D341Med (cell line): ENCODE results near the gene MILR1.
A peak's percentile ranks its signal among the peaks of the same experiment; 100 is the strongest.
"Not testable (repeated sequence)": the region's sequence is repeated elsewhere in the genome, so short reads cannot be mapped to it uniquely, and the experiment has no call there.

ENCODE experiments used
- DNase-seq: peaks from one replicate; pipeline ENCODE4 v3.0.0; 2012; ENCODE audit warnings: low spot score

MILR1 gene

DNA sequence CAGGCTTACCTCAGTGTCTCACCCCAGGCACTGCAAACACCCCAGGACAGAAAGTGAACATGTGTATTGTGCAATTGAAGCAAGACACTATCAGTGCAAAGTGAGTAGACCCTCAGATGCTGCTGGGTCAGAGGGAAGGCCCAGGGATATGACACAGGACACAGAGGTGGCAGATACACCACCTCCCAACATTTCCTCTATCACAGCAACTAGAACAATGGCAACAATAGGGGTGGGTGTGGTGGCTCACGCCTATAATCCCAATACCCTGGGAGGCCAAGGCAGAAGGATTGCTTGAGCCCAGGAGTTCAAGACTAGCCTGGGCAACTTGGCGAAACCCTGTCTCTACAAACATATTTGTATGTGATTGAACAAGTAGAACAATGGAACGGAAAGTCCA, 22.5 kb downstream of the MILR1 start:
- DNase-seq: no peak

- DNase-seq: no peak
Observed at GRCh38 chr17:64472564-64472963, 23.6 kb downstream of the MILR1 start.

GRCh38 chr17:64477849-64478248, 28.9 kb downstream of the MILR1 start:
- no peak for DNase-seq

DNA sequence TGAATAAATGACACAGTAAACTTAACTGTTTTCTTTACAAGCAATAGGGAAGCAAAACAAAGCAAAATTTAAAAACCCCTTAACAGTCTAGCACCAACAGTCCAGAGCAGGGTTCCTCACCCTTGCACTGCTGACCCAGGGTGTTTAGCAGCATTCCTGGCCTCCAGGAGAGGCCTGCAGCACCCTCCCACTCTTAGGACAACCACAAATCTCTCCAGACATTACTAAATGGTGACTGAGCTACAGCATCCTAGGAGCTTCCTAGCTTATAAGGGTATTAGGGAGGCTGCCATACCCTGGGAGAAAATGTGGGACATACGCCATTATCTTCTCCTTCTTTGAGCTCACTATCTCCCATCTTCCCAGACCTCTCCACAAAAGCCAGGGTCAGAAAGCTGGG, 32.0 kb downstream of the MILR1 start:
- no peak for DNase-seq

DNA sequence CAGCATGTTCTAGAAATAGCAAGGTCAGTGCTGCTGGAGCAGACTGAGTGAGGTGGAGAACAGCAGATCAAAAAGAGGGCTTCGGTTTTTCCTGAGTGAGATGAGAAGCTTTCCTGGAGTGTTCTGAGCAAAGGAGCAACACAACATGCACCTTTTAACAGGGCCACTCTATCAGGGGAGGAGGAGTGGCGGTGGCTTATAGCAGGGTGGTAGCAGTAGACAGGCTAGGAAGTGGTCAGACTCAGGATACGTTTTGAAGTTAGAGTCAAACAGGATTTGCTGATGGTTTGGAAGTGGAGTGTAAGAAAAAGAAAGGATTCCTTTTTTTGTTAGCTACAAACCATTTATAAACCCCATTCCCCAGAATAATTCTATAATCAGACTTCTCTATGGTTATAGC, 35.5 kb downstream of the MILR1 start:
- no peak for DNase-seq

DNA sequence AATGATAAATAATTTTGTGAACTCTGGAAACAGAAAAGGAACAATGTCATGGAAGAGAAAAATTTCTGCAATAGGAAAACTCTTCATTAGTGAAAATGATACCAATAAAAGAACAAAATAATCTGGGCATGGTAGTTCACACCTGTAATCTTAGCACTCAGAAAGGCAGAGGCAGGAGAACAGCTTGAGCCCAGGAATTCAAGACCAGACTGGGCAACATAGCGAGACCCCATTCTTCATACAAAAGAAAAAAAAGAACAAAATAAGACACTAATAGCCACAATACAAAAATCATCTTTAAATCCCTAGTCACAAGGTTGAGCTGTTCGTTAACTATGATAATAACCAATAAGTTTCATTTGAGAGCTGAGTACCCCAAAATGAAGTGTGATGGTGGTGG, 39.4 kb downstream of the MILR1 start:
- DNase-seq: no peak

- DNase-seq: no peak
Observed at GRCh38 chr17:64491034-64491860, 42.3 kb downstream of the MILR1 start.

- DNase-seq: no peak
Observed at GRCh38 chr17:64491994-64492393, 43.1 kb downstream of the MILR1 start.

DNA sequence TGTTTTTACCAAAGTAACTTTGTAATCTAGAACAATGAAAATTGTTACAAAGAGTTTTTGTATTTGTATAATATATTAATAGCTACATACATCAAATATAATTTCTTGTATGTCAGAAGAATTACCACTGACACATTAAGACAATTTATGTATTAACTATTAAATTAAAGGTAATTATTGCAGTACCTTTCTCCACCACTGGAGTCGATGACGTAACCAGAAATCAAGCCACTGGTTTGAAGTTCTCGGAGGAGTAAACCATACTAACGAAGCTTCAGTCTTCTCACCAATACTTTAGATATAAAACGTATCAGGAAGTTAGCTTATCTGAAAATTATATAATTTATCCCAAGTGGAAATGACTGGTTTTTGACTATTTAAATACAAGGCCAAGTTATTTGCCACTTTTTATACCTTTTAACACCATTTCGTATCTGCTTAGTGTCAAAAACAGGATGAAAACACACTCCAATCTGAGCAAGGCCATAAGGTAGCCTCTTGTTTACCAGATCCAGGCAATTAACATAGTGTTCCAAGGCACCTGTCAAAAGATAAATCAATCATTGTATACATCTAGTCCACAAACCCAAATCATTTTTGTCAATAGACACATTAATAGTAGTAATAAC, 43.7 kb downstream of the MILR1 start:
- DNase-seq: no peak

DNA sequence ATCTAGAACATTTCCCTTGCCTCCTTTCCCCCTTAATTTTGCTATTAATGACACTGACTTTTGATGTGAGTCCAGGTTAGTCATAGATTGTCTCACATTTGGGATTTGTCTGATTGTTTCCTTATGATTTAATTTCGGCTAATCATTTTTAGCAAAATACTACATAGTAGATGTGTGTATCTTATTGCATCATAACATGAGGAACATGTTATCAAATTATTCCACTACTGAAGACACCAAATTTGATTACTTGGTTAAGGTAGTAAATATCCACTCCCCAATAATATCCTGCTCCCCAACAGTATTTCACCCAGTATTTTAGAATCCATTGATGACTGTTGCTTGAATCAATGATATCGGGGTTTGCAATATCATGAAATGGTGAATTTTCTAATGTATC, 45.2 kb downstream of the MILR1 start:
- DNase-seq: no peak

DNA sequence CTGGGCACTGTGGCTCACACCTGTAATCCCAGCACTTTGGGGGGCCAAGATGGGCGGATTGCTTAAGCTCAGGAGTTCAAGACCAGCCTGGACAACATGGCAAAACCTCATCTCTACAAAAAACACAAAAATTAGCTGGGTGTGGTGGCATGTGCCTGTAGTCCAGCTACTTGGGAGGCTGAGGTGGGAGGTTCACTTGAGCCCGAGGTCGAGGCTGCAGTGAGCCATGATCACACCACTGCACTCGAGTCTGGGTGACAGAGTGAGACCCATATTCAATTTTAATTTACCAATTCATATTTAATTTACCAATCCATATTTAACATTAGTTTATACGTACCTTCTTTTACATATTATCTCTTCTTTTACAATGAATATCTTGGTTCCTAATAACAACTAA, 46.4 kb downstream of the MILR1 start:
- DNase-seq: not testable (repeated sequence)

- no peak for DNase-seq
Observed at GRCh38 chr17:64496348-64496785, 47.5 kb downstream of the MILR1 start.

DNA sequence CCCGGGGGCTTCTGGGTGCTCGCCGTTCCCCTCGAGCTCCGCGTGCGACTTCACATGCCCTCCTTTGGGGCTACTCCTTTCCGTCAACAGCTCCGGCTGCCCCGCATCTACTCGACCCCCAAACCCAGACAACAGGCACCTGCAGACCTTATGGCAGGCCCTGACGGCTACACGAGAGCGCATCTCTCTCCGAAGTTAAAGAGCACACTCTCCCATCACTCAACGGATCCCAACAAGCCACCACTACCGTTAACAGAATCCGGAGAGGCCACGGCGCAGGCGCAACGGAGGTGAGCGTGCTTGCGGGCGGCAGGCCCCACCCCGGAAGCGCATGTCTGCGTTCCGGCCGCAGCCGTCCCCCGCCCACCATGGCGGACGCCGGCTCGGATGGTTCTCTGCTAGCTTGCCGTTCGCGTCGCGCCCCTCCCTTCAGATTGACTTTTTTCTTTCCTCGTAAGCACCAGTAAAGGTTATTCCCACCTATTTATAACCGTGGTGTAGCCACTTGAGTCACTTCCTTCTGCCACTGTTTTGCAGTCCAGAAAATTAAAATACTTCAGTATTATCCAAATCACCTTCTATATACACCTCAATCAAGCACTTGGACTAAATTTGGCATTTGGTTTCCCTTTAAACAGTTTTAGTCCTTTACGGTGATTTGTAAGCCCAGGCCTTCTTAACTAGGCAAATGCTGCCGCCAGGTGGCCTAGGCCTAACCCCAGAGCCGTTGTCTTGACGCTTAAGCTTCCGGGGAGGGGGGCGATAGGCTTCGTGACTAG, 48.1 kb downstream of the MILR1 start, which contains the start of gene POLG2:
Gene POLG2 (minus strand): TSS at position 269 of the 779 bp plus-strand sequence. CDS start 86 bp downstream, at position 183.
- peak; percentile 99 for DNase-seq

DNA sequence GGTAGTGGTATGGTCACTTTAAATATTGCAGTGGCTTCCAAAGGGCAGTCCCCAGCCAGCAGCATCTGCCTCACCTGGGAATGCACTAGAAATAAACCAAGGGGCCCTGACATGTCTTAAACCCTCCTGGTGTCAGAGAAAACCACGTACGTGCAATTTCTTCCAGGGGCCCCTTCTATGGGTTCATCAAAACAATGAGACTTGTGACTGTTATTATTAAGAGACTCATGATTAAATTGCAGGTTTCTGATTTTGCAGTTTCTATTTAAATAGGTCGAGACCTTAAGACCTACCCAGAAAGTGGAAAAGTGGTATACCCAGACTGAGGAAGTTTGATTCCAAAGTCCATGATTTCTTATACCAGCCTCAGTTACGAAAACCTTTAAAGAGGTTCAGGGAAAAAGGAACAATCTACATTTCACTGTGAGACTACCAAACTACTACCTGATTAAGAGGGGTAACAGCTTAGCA, 48.7 kb downstream of the MILR1 start:
- DNase-seq: no peak

DNA sequence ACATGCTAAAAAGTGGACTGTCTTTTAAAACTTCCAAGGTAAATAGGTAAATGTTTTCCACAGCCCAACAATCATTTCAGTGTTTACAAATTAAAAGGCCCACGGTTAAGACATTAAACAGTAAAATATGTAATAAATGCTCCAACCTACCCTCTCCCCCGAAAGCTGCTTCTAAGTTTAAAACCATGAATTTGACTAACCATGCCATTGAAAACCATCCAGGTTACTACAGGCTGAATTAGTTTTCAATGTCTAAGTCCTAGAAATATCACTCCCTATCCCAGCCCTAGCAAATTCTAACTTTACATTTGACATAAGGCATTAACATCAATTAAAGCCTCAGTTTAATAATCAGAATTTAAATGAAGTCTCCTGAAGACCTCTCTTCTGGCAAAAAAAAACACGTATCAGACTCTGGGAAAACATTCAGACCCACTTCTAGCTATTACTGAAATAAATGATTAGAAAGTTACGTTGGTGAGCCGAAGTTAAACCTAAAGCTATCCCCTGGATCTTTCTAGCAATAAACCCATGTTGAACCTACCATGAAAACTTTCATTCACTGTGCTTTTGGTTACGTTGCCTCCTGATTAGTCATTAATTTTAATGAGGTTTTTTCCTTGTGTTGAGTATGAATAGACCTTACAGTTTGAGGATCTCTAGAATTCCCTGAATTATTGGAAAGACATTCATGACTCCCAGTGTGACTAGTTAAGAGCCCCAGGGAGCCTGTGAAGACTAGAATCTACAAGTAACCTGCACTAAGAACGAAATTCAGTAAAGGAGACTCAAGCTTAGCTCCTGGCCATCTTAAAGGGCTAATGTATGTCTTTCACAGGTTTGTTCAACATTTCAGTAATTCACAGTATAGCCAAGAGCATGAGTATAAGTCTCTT, 49.6 kb downstream of the MILR1 start:
- no peak for DNase-seq

DNA sequence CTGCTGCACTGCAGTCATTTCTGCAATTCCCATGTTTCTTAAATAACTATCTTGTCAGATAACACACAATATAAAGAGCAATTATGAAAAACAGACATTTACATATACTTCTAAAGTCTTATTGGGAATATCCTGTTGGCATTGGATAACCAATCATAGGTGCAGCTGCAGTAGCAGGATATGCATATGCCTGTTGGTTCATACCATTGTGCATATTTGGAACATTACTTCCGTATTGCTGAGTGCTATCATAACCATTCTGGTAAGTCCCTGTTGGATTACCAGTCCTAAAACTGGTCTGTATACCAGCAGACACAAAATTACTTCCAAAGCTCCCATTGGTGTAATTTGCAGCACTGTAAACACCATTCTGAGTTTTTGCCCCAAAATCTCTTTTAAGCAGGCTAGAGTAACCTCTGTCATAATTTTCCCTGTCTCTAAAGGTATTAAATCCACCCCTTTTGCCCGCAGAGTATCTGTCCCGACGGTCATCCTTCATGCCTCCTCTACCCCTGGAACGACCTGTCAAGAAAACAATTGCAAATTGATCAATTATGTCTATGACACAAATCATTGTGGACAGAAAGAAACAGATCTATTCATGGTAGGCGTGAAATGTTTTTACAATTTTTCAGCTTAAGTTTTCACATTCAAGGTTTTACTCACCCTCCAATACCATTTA, 51.0 kb downstream of the MILR1 start:
- no peak for DNase-seq

DNA sequence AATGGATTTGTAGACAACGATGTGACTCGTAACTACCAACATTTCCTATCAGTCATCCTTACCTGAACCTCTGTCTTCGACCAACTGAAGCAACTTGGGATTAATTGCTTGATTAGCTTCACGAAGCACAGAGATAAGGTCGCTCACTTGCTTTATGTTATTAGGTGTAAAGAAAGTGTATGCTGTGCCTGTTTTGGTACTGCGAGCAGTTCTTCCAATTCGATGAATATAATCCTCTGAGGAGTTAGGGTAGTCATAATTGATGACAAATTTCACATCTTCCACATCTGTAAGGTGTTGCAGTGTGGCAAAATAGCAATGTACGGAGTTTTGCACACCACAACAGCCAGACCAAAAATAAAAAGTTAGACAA, 51.6 kb downstream of the MILR1 start:
- DNase-seq: no peak

DNA sequence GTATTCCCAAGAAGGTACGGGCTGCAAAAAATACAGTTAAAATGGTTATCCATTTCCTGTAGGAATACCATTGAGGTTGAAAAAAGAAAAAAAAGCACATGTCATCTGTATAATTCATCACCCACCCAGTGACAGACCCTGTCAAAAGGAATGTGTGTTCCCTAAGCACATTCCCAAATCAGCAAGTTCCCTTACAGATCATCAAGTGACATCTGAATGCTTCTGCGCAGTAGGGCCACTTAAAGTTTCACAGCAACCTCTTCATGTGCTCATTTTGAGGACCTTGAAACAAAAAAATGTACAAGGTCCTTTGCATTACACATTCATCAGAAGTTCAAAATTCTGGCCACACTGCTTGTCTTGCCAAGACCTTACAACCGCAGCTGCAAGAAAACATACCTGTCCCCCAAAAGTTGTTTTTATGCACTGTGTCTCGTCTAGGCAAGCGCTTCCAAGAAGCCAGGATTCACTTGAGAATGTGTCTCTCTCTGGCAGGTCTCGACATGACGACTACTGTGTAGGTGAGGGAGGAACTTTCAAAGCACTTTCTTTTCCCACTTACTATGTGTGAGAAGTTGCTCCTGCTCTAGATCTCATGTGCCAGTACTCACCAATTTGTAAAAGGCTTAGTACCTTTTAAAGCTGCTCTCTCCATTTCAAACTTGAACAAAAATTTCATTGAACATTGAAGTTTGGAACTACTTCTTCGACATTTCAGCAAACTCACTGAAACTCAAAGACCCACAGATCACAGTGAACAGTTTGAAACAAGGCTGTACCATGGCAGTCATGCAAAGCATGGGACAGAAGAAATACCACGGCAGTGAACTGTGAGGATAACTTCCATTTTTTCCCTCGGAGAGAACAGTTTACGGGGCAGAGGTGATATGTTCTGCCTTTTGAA, 52.2 kb downstream of the MILR1 start:
- no peak for DNase-seq

- DNase-seq: no peak
Observed at GRCh38 chr17:64502021-64502420, 53.1 kb downstream of the MILR1 start.

- no peak for DNase-seq
Observed at GRCh38 chr17:64502809-64503208, 53.9 kb downstream of the MILR1 start.
